Dendritic cell treated with granulocyte-macrophage colony-stimulating factor and Interleukin-4, amounts not matched to agents 40 ng/mL and 50 ng/mL, for 4 days (primary cell): ENCODE results near the gene FLT4.
"Not testable (repeated sequence)": the region's sequence is repeated elsewhere in the genome, so short reads cannot be mapped to it uniquely, and the experiment has no call there.

Source experiments
- H3K27ac Mint-ChIP-seq: one replicate; pipeline ENCODE4 v1.8.0; 2022; ENCODE audit warnings: mild to moderate bottlenecking, mixed read lengths
- H3K27me3 Mint-ChIP-seq: one replicate; pipeline ENCODE4 v1.8.0; 2022; ENCODE audit warnings: mild to moderate bottlenecking, mixed read lengths
- H3K36me3 Mint-ChIP-seq: one replicate; pipeline ENCODE4 v1.8.0; 2022; ENCODE audit warnings: low read depth, mixed read lengths
- H3K4me1 Mint-ChIP-seq: one replicate; pipeline ENCODE4 v1.8.0; 2022; ENCODE audit warnings: low read depth, mixed read lengths
- H3K4me3 Mint-ChIP-seq: one replicate; pipeline ENCODE4 v1.8.0; 2022; ENCODE audit warnings: mild to moderate bottlenecking, moderate library complexity, mixed read lengths
- H3K9me3 Mint-ChIP-seq: one replicate; pipeline ENCODE4 v1.8.0; 2022; ENCODE audit warnings: mixed read lengths
- intact Hi-C: fragments of 100-400 bp; cut with micrococcal nuclease; formaldehyde crosslinking; loops from one replicate; pipeline ENCODE4 v1.15.0; 2022

The FLT4 gene

DNA sequence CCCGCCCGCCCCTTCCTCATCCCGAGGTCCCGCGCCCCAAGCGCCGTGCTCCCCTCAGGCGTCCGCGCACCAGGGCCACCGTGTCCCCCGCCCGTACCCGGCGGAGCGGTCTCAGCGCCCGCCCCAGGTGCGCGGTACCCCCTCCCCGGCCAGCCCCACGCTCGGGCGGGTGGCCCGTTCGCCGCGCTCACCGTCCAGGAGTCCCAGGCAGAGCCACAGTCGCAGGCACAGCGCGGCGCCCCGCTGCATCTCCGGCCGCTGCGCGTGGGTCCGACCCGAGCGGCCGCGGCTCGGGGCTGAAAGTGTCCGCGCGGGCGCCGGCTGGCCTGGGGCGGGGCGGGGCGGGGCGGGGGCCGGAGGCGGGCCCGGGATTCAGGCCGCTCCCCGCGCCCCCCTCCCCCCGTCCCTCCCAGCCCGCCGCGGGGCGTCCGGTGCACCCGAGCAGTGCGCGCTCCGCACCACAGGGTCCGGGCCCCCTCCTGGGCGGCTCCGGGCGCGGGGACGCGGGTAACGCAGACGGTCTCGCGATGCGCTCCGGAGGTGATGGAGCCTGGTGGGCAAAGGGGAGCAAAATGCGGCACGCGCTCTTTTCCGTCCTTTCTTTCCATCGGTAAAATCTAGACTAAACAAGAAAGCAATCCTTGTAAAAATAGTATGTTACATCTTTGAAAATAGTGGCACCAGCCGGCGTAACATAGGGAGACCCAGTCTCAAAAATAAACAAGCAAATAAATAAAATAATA lies at the start of gene FLT4:
TSS of gene FLT4 (minus strand) at position 304 of the 743 bp plus-strand sequence. CDS start at position 249, 55 bp downstream.
- Mint-ChIP-seq H3K27me3 (peaks cover 77% of the 10 kb centered on the region), H3K27ac (no peak within 1 kb of the TSS), H3K9me3 (no peaks in the 10 kb centered on the region), H3K36me3 (no peaks in the 10 kb centered on the region), H3K4me3 (peak within 1 kb of the TSS; percentile 27), H3K4me1 (no peaks in the 10 kb centered on the region)
- intact Hi-C loops: no loop called here

DNA sequence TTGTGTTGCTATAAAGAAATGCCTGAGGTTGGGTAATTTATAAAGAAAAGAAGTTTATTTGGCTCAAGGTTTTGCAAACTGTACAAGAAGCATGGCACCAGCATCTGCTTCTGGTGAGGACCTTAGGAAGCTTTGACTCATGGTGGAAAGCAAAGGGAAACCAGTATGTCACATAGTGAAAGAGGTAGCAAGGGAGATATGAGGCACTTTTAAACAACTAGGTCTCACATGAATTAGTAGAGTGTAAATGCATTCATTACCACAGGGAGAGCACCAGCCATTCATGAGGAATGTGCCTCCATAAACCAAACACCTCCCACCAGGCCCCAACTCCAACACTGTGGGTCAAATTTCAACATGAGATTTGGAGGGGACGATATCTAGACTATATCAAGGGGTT lies 49.6 kb upstream of the FLT4 start:
- peaks cover 13% of the 10 kb centered on the region for H3K27me3 Mint-ChIP-seq
- H3K27ac Mint-ChIP-seq: no peak overlapping the region
- H3K4me3 Mint-ChIP-seq: no peak overlapping the region
- intact Hi-C loops: no loop called here
- peaks cover 10% of the 10 kb centered on the region for H3K9me3 Mint-ChIP-seq
- no peaks in the 10 kb centered on the region for H3K36me3 Mint-ChIP-seq
- H3K4me1 Mint-ChIP-seq: no peaks in the 10 kb centered on the region

DNA sequence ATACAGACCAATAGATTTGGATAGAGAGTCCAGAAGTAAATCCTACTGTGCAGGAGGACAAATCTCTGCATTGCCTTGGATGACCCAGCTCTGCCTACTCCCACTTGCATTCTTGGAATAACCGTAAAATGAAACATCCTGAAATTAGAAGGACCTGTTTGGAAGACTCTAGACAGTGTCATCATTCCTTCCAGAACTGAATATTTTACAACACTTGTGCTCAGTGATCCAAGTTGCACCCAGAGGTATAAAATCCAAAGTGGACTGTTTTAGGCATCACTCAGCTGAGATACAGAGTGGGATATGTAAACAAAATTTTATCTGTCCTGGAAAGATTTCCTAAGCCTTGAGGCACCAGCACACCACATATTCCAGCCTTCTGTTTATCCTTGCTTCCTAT lies 46.7 kb upstream of the FLT4 start:
- Mint-ChIP-seq H3K36me3 (no peaks in the 10 kb centered on the region), H3K27ac (no peak overlapping the region), H3K27me3 (peaks cover 15% of the 10 kb centered on the region), H3K4me1 (no peaks in the 10 kb centered on the region), H3K9me3 (peaks cover 10% of the 10 kb centered on the region), H3K4me3 (no peak overlapping the region)
- intact Hi-C loops: no loop called here

DNA sequence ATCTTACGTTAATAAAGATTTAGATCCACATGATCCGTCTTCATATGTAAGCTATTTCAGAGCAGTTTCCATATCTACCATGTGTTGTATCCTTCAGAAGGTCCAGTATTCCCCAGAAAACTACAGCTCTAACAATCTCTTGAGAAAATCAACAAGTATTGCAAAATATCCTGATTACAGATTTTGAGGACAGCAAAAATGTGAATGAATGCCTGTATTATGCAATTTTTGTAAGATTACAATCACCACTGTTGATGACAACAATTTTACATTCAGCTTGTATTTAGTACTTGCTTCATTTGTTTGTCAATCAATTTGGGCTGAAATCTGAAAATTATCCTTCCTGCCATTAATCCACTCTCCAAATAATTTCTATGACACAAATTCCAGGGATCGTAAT lies 43.0 kb upstream of the FLT4 start:
- no peak overlapping the region for H3K4me3 Mint-ChIP-seq
- H3K27ac Mint-ChIP-seq: no peak overlapping the region
- H3K4me1 Mint-ChIP-seq: no peaks in the 10 kb centered on the region
- no peaks in the 10 kb centered on the region for H3K9me3 Mint-ChIP-seq
- H3K27me3 Mint-ChIP-seq: peaks cover 19% of the 10 kb centered on the region
- intact Hi-C loops: no loop called here
- no peaks in the 10 kb centered on the region for H3K36me3 Mint-ChIP-seq

DNA sequence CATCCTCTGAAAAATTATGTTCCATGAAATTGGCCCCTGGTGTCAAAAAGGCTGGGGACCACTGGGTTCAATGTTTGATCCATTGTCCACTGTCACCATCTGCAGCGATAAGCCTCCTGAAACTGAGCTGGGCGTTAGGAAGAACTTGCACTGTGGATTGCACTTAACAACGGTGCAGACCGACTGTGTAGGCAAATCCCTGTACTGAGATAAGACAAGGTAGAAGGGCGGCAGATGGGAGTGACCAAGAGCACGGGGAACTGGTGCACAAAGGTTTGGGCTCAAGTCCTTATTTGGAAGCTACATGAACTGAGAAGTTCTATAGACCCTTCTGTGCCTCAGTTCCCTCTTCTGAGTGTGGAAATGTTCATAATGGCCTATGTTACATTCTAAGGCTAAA lies 41.6 kb upstream of the FLT4 start:
- H3K27ac Mint-ChIP-seq: no peak overlapping the region
- H3K27me3 Mint-ChIP-seq: peaks cover 21% of the 10 kb centered on the region

DNA sequence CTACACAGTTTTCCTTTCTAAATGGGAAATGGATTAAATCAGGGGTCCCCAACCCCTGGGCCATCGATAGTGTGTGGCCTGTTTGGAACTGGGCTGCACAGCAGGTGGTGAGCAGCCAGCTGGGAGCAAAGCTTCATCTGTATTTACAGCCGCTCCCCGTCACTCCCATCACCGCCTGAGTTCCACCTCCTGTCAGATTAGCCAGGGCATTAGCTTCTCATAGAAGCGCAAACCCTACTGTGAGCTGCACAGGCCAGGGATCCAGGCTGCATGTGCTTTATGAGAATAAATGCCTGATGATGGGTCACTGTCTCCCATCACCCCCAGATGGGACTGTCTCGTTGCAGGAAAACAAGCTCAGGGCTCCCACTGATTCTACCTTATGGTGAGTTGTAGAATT lies 41.2 kb upstream of the FLT4 start:
- no peaks in the 10 kb centered on the region for H3K9me3 Mint-ChIP-seq
- H3K36me3 Mint-ChIP-seq: no peaks in the 10 kb centered on the region
- H3K4me1 Mint-ChIP-seq: no peaks in the 10 kb centered on the region
- H3K27me3 Mint-ChIP-seq: peaks cover 23% of the 10 kb centered on the region
- no peak overlapping the region for H3K4me3 Mint-ChIP-seq
- intact Hi-C loops: no loop called here
- no peak overlapping the region for H3K27ac Mint-ChIP-seq

More for the DNA sequence above, 41.6 kb upstream of the FLT4 start:
- Mint-ChIP-seq H3K4me3 (no peak overlapping the region), H3K4me1 (no peaks in the 10 kb centered on the region), H3K36me3 (no peaks in the 10 kb centered on the region), H3K9me3 (no peaks in the 10 kb centered on the region)
- intact Hi-C loops: no loop called here

DNA sequence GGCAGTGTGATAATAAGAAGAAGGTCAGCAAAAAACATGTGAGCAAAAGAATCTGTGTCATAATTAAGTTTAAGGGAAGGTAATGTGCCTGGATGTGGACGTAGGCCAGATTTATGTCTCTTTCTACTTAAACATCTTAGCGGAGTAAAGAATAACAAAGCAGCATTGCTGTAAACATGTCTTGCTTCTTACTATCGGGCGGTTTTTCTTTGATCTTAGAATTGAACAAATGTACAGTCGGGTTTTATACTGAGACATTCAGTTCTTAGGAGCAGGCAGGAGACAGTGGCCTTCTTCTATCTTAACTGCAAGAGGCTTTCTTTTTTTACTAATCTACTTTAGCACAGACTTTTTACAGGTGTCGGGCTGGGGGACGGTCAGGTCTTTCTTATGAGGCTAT lies 40.4 kb upstream of the FLT4 start:
- intact Hi-C loops: no loop called here
- H3K4me1 Mint-ChIP-seq: no peaks in the 10 kb centered on the region
- H3K4me3 Mint-ChIP-seq: no peak overlapping the region
- H3K36me3 Mint-ChIP-seq: no peaks in the 10 kb centered on the region
- no peak overlapping the region for H3K27ac Mint-ChIP-seq
- no peaks in the 10 kb centered on the region for H3K9me3 Mint-ChIP-seq
- peaks cover 25% of the 10 kb centered on the region for H3K27me3 Mint-ChIP-seq

DNA sequence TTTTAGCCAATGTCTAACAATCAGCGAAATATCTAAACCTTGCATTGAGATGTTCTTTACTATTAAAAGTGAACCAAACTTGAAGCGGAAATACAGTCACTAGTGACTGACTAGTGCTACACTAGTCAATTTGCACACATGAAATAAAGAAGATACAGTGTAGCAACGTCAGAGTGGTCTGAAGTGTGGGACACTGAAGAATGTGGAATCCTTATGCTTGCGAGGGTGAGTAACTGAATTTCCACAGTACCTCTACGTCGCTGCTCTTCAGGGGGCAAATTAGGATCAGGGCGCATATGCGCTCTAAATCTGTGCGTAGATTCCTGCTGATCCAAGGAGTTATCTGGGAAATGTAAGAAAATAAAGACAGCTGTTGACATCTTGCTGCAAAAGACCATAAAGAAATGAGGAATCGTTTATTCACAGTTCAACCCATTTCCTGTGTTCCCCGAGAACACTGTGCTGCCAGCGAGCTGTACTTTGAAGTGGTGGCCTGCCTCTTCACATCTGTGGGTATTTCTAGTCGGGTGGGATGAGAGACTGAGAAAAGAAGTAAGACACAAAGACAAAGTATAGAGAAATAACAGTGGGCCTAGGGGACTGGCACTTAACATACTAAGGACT lies 39.8 kb upstream of the FLT4 start:
- Mint-ChIP-seq H3K36me3 (no peaks in the 10 kb centered on the region), H3K9me3 (no peaks in the 10 kb centered on the region), H3K4me3 (no peak overlapping the region), H3K27me3 (peaks cover 25% of the 10 kb centered on the region), H3K27ac (no peak overlapping the region), H3K4me1 (no peaks in the 10 kb centered on the region)
- intact Hi-C loops: no loop called here

DNA sequence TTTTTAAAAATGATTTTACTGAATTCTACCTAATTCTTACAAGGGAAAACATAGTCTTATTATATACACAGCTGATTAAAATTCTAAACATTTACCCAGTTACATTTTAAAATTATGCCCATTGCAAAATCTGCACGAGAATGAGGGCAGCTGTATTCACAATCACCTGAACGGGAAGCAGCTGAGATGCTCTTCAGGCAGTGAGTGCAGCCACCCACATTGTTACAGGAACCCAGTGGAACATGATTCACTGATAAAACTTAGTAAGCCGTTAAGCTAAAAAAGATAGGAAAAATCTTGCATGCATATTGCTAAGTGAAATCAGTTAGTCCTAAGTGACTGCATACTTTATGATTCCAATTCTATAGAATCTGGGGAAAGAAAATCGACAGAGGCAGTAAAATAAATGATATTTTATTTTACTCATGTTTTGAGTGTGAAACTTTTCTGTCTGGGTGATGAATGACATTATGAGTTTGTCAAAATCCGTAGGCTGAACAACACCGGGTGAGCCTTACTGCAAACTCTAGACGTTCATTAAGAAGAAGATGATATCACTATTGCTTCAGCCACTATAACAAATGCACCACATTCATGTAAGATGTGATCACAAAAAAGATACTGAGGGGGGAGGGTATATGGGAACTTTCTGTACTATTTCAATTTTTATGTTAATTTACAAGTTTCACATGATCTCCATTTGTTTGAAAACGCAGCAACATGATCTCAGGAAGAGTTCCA lies 39.1 kb upstream of the FLT4 start:
- peaks cover 28% of the 10 kb centered on the region for H3K27me3 Mint-ChIP-seq
- H3K4me3 Mint-ChIP-seq: no peak overlapping the region
- intact Hi-C loops: no loop called here
- no peaks in the 10 kb centered on the region for H3K9me3 Mint-ChIP-seq
- no peaks in the 10 kb centered on the region for H3K36me3 Mint-ChIP-seq
- H3K4me1 Mint-ChIP-seq: no peaks in the 10 kb centered on the region
- no peak overlapping the region for H3K27ac Mint-ChIP-seq

DNA sequence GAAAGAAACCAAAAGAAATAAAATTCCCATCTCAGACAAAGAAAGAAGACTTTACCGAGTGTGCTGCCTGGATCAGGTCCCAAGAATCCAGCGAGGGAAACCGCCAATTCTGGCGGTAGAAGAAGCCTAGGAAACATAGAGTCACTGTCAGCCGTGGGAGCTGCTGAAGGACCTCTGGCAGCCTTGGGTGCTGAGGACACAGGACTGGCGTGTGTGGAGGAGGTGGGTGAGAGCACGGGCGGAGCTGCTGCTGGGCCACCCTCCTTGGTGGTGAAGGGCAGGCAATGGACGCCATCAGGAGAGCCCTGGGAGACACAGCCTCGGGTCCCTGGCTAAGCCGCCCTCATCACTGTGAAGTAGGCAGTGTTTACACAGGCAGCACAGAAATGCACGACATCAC lies 37.4 kb upstream of the FLT4 start:
- H3K36me3 Mint-ChIP-seq, H3K4me1 Mint-ChIP-seq, H3K9me3 Mint-ChIP-seq, intact Hi-C loops, H3K27ac Mint-ChIP-seq, H3K4me3 Mint-ChIP-seq: not testable (repeated sequence)
- H3K27me3 Mint-ChIP-seq: peaks cover 21% of the 10 kb centered on the region

DNA sequence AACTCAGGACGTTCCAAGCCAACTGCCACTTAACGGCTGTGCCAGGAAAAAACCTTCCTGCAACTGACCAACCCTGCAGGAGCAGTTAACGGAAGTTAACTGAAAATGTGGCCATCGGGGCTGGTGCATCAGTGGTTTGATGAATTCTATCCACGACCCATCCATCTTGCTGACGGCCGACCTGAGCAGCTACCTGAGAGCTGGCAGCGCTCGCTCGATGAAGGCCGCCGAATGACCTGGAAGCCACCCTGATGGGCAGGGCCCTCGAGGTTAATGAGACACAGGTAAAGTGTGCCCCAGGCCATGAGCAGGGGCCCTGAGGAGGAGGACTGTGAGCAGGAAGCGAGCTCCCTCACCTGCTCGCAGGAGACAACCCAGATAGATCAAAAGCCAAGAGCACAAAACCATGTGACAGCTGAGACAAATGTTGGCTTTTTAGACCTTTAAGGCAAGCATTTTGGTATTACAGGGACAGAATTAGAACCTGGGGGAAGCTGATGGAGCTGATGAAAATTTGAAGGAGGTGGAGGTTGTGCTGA lies 35.3 kb upstream of the FLT4 start:
- no peaks in the 10 kb centered on the region for H3K4me1 Mint-ChIP-seq
- no peaks in the 10 kb centered on the region for H3K36me3 Mint-ChIP-seq
- H3K4me3 Mint-ChIP-seq: no peak overlapping the region
- no peaks in the 10 kb centered on the region for H3K9me3 Mint-ChIP-seq
- intact Hi-C loops: no loop called here
- no peak overlapping the region for H3K27ac Mint-ChIP-seq
- H3K27me3 Mint-ChIP-seq: peaks cover 22% of the 10 kb centered on the region

DNA sequence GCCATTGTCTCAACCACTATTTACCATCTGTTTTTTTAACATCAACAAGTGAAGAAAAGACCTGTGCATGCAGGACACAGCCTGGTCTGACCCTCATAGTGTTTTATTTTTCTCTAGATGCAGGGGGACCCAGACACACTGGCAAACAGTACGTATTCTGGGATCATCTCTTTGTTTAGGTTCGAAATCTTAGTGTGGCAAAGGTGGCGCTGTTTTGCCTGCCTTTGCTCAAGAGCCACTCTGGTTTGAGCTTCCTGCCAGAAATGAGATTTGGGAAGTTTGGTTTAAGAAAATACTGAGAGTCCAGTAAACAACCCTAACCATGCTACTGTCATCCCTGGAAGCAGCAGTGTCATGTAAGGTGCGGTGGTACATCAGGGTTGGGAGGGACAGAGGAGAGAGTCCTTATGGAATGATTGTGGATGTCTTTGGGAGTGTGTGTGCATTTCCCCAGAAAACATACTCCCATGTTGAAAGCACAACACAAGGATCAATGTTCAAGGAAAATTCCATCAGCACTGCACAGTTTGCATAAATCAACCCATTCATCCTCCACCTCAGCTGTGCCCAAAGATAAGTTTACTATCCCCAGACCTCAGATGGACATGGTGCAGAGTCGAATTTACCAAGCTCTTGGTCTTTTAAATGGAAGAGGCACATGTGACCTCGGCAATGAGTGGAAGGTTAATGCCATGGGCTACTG lies 34.0 kb upstream of the FLT4 start:
- H3K9me3 Mint-ChIP-seq: no peaks in the 10 kb centered on the region
- peaks cover 15% of the 10 kb centered on the region for H3K27me3 Mint-ChIP-seq
- no peaks in the 10 kb centered on the region for H3K36me3 Mint-ChIP-seq
- H3K4me1 Mint-ChIP-seq: no peaks in the 10 kb centered on the region
- no peak overlapping the region for H3K27ac Mint-ChIP-seq
- intact Hi-C loops: no loop called here
- no peak overlapping the region for H3K4me3 Mint-ChIP-seq

DNA sequence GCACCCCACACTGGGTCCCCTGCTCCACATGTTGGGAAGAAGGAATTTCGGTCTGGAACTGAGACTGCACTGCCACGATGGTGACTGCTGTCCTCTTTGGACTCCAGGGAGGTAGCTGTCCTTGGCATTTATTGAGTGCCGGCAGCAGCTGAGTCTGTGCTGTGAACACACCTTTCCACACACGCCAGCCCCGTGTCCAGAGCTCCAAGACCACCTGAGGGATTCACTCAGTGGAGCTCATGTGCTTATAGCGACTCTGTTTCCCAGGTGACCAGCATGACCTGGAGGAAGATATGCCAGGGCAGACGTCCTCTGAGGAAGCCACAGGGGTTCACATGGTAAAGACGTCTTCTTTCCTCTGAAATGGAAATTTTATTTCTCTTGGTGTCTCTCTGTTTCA lies 33.2 kb upstream of the FLT4 start:
- Mint-ChIP-seq H3K27me3 (peaks cover 16% of the 10 kb centered on the region), H3K4me1 (no peaks in the 10 kb centered on the region), H3K36me3 (no peaks in the 10 kb centered on the region), H3K9me3 (no peaks in the 10 kb centered on the region), H3K27ac (no peak overlapping the region), H3K4me3 (no peak overlapping the region)
- intact Hi-C loops: no loop called here

DNA sequence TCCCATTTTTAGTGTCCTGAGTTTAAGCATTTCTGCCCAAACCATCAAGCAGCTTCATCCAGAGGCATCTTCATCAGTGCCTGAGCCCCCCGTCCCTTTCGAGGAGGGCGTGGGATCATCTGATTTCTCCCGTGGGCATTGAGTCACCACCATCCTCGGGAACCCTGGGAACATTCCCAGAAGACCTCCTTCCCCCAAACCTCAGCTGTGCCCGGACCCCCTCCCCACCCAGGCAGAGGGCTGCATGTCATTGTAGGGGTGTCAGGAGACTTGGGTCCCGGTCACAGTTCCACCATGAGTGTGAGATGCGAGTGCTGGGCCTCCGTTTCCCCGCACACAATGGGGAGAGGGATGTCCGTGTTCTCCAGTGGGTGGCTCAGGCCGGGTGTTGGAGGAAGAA lies 32.6 kb upstream of the FLT4 start:
- H3K36me3 Mint-ChIP-seq, H3K27ac Mint-ChIP-seq, H3K9me3 Mint-ChIP-seq, H3K4me3 Mint-ChIP-seq, H3K4me1 Mint-ChIP-seq, intact Hi-C loops: not testable (repeated sequence)
- H3K27me3 Mint-ChIP-seq: peaks cover 17% of the 10 kb centered on the region
